KOPT-K1 (cell line): ENCODE data around the gene PHF20.
"Not testable (repeated sequence)": the region's sequence is repeated elsewhere in the genome, so short reads cannot be mapped to it uniquely, and the experiment has no call there.

ENCODE experiments used
- H3K27ac ChIP-seq: fragments of 200-600 bp; sonication (generic); 2 replicates; pipeline ENCODE4 v1.5.1; 2016; ENCODE audit warnings: antibody characterized with exemption, mild to moderate bottlenecking, low read depth, low read length; ENCODE audit not compliant: poor library complexity, severe bottlenecking
- H3K36me3 ChIP-seq: fragments of 200-600 bp; sonication (generic); 2 replicates; pipeline ENCODE4 v1.5.1; 2017; ENCODE audit warnings: antibody characterized with exemption, mild to moderate bottlenecking, low read length, moderate library complexity; ENCODE audit not compliant: insufficient read depth
- H3K9me3 ChIP-seq: fragments of 200-600 bp; sonication (generic); 2 replicates; pipeline ENCODE4 v1.5.1; 2017; ENCODE audit warnings: antibody characterized with exemption, low read length, mild to moderate bottlenecking; ENCODE audit not compliant: insufficient read depth, poor library complexity, severe bottlenecking

Gene PHF20

GRCh38 chr20:35991142-35991771 is 219.4 kb downstream of the PHF20 start:
- Histone ChIP-seq H3K27ac (no peak overlapping the region), H3K36me3 (no peaks in the 10 kb centered on the region)

DNA sequence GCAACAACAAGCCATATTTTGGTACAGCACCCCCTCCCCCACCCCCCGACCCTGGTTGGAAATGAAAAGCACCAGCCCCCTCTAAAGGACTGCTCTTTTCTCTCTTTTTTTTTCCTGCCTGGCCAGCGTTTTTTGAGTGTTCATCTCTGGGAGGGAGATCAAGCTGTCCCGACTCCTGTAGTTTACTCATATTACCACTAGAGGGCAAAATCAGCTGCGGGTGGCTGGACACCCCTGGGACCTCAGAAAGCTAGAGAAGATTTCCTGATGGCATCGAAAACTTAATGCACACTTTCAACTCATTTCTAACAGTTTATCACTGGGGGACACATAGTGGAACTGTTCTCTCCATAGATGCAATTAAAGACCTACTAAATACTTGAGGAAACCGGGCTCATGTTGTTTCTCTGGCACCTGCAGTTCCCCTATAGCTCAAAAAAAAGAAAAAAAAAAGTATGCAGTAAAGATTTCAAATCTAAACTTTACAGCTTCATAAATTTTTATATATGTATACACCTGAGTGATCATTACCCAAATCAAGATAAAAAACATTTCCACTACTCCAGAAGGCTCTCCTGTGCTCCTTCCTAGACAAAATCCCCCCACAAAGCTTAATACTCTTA is 221.0 kb downstream of the PHF20 start:
- H3K9me3 ChIP-seq: no peaks in the 10 kb centered on the region
- H3K36me3 ChIP-seq: no peaks in the 10 kb centered on the region
- no peak overlapping the region for H3K27ac ChIP-seq

More at GRCh38 chr20:35991142-35991771, 219.4 kb downstream of the PHF20 start:
- H3K9me3 ChIP-seq: no peaks in the 10 kb centered on the region

DNA sequence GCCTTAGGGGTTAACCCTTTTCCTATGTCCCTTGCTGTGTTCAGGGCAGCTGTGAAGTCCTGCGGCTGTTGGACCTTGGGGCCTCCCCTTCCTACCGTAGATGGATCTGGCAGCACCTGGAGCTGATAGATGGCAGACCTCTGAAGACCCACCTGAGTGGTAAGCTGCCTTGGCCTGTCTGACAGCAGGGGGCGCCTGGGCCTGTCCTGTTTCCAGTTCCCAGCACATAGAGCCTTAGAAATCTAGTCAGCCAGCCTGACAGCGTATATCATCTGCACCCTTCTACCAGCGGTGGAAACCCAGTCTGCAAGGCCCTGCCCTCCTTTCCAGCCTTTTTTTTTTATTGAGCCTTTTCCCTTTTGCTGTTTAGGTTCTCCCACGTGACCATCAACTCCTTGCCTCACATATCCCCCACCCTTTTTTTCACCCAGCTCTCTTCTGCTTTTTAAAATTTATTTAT is 223.2 kb downstream of the PHF20 start:
- peaks cover under 1% of the 10 kb centered on the region for H3K9me3 ChIP-seq
- H3K27ac ChIP-seq: no peak overlapping the region
- H3K36me3 ChIP-seq: no peaks in the 10 kb centered on the region

DNA sequence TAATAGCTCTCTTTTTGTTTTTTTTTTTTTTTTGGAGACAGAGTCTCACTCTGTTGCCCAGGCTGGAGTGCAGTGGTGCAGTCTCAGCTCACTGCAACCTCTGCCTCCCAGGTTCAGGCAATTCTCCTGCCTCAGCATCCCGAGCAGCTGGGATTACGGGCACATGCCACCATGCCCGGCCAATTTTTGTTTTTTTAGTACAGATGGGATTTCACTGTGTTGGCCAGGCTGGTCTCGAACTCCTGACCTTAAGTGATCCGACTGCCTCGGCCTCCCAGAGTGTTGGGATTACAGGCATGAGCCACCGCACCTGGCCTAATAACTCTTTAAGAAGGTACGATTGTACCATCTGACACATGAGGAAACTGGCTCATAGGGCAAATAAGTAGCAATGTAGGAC is 224.7 kb downstream of the PHF20 start:
- not testable (repeated sequence) for H3K27ac ChIP-seq, H3K36me3 ChIP-seq, H3K9me3 ChIP-seq
